GM23338 (cell line): ENCODE data around the gene ADCY6.

ENCODE experiments used
- CREB1 ChIP-seq: fragments of 250-450 bp; sonication (Bioruptor Pico); IDR thresholded peaks from 2 replicates; pipeline ENCODE4 v1.5.0; 2020; ENCODE audit warnings: low read depth, mild to moderate bottlenecking, moderate library complexity
- CTCF ChIP-seq, 2 experiments: fragments of 200-600 bp in 1 of 2; sonication (generic) in 1 of 2; conservative IDR thresholded peaks; 2 replicates each; pipeline versions ENCODE4 v1.5.1 to v1.6.1; 2016 to 2017; ENCODE audit warnings: antibody characterized with exemption in 2 of 2, low read depth in 2 of 2, mild to moderate bottlenecking in 2 of 2, moderate library complexity in 1 of 2
- ETS1 ChIP-seq: IDR thresholded peaks from 2 replicates; pipeline ENCODE4 v1.6.1; 2016; ENCODE audit warnings: antibody characterized with exemption
- EZH2 ChIP-seq: fragments of 200-600 bp; sonication (generic); IDR thresholded peaks from one replicate; pipeline ENCODE4 v1.8.0; 2017; ENCODE audit warnings: antibody characterized with exemption, mild to moderate bottlenecking, low read depth; ENCODE audit not compliant: unreplicated experiment
- EZH2phosphoT487 ChIP-seq: fragments of 200-600 bp; sonication (generic); IDR thresholded peaks from one replicate; pipeline ENCODE4 v1.8.1; 2018; ENCODE audit warnings: antibody characterized with exemption; ENCODE audit not compliant: unreplicated experiment
- JUNB ChIP-seq: IDR thresholded peaks from one replicate; pipeline ENCODE4 v1.6.1; 2016; ENCODE audit warnings: antibody characterized with exemption; ENCODE audit not compliant: unreplicated experiment
- NANOG ChIP-seq: IDR thresholded peaks from 2 replicates; pipeline ENCODE4 v1.6.1; 2016; ENCODE audit warnings: antibody characterized with exemption, borderline replicate concordance
- POLR2AphosphoS5 ChIP-seq: IDR thresholded peaks from 2 replicates; pipeline ENCODE4 v1.6.1; 2016; ENCODE audit warnings: antibody characterized with exemption, low read depth
- REST ChIP-seq: IDR thresholded peaks from one replicate; pipeline ENCODE4 v1.6.1; 2018; ENCODE audit warnings: antibody characterized with exemption; ENCODE audit not compliant: unreplicated experiment
- STAT1 ChIP-seq: IDR thresholded peaks from one replicate; pipeline ENCODE4 v1.6.1; 2016; ENCODE audit warnings: antibody characterized with exemption; ENCODE audit not compliant: unreplicated experiment
- ZNF114 ChIP-seq: fragments of 250-450 bp; sonication (Bioruptor Pico); IDR thresholded peaks from 2 replicates; pipeline ENCODE4 v1.5.0; 2020; ENCODE audit warnings: mild to moderate bottlenecking, moderate library complexity
- ZNF331 ChIP-seq: fragments of 250-450 bp; sonication (Bioruptor Pico); IDR thresholded peaks from 2 replicates; pipeline ENCODE4 v1.5.0; 2020; ENCODE audit warnings: low read depth, mild to moderate bottlenecking, moderate library complexity
- ZNF462 ChIP-seq: fragments of 250-450 bp; sonication (Bioruptor Pico); IDR thresholded peaks from 2 replicates; pipeline ENCODE4 v1.5.0; 2020; ENCODE audit warnings: mild to moderate bottlenecking, moderate library complexity

GRCh38 chr12:48716493-48717251 lies 72.2 kb downstream of the ADCY6 start, which contains the start of gene CCNT1:
- no peak for TF ChIP-seq EZH2phosphoT487
- TF ChIP-seq CTCF (conservative IDR thresholded peaks at IDR 0.05; ENCODE audit: low read depth in 2 of 2), result peak in 1 of 2 experiments; percentile 19; a peak in 1 of 4 replicates
- no peak for TF ChIP-seq ZNF331 (CRISPR knock-in tag)
- TF ChIP-seq REST, result no peak
- no peak for TF ChIP-seq EZH2
- no peak for TF ChIP-seq JUNB
- peak; percentile 95 for TF ChIP-seq POLR2AphosphoS5
- peak; percentile 90 for TF ChIP-seq ETS1
- TF ChIP-seq NANOG, result no peak
- peak; percentile 95 for TF ChIP-seq CREB1 (CRISPR knock-in tag)
- TF ChIP-seq ZNF462 (CRISPR knock-in tag), result no peak
- TF ChIP-seq ZNF114 (CRISPR knock-in tag), result no peak
- no peak for TF ChIP-seq STAT1
